C1 segment of cervical spinal cord (tissue), 14 donors: ENCODE data around the gene NAPB.
A peak's percentile ranks its signal among the peaks of the same experiment; 100 is the strongest.
"Not testable (repeated sequence)": the region's sequence is repeated elsewhere in the genome, so short reads cannot be mapped to it uniquely, and the experiment has no call there.

Experiments
- DNase-seq, 14 donors: peaks; one replicate each; lab custom pipeline; 2025; lab: John Stamatoyannopoulos, UW

The NAPB gene

DNA sequence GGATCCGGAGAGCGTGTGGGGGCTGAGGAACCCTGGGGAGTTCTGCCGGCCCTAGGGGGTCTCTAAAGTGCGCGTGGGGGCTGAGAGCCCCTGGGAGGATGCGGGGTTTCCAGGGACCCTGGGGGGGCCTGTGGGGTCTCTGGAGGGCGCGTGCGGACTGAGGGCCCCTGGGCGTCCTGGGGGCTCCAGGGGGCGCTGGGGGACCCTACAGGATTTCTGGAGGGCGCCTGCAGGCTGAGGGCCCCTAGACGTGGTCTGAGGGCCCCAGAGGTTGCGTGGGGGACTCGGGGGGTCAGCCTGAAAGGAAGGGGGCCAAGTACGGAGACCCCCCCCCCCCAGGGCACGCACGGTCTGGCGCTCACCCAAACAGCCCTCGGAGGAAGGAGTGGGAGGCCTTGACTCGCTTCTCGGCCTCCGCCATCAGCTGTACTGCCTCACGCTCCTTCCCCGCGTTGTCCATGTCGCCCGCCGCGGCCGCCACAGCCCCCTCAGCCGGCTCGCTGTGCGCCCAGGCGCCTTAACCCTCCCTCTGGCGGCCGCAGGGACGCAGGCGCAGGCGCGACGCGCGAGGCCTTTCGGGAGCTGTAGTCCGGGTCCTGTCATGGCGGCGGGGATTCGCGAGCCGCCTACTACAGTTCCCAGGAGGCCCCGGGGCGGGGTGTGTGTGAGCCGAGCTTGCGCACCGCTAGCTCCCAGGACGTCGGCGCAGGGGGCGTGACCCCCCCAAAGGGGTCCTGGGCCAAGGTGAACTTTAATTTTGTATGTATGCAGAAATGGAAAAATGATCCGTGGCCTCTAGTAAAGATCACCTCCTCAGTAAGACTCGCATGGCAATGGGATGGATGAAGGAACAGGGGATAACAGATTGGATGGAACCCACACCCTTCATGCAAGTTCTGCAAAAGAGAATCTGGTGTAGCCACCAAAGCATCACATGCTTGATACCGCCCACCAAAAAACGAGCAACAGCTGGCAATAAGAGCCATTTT lies at the start of gene NAPB:
TSS of gene NAPB (minus strand) at position 546 of the 989 bp plus-strand sequence. CDS start at position 460, 86 bp downstream.
- peak; percentile 55 to 97 (median 92) for DNase-seq

GRCh38 chr20:23466961-23467360 lies 45.7 kb upstream of the NAPB start:
- DNase-seq, result not testable (repeated sequence)

- no peak for DNase-seq
Observed at GRCh38 chr20:23461180-23461579, 39.9 kb upstream of the NAPB start.

DNA sequence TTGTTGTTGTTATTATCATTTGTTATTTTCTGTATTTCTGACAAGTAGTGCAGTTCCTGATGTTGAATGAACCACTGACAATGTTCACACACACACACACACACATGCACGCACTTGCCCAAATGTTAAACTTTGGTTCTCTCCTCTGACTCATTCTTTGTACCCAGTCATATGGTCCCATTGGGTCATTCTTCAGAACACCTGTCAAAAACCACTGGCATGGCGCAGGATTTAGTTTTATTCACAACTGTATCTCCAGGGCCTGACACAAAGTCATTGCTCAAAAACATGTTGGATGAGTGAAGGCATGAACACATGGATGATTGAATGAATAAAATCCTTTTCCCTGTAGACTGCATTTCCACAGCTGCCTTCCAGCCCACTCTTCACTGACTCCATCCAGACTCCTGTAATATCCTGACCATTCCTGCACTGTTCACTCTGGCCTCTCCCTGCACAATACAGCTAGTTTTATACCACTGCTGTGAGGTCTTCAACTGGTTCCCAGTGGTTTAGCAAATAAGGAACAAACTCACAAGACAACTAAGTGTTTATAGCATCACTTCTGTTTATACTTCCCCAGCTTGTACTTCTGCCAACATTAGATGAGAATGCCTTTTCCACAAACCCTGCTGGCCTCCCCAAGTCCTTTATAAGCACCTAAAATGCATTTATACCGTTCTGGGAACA lies 38.3 kb upstream of the NAPB start:
- no peak for DNase-seq

DNA sequence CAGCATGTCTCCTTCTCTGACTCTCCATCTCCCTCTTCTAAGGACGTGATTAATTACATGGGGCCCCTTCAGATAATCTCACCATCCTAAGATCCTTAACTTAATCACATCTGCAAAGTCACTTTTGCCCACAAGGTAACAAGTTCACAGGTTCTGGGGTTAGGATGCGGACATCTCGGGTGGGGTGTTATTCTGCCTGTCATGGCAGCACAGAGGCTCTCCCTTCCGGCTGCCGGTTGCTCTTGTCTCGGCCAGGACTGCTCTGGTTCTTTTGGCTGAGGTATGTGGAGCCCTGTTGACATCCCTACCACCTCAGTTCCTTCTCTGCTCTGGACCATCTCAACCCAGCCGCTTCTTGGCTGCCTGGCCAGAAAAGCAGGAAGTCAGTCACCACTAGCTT lies 35.6 kb upstream of the NAPB start:
- DNase-seq, result no peak

- no peak for DNase-seq
Observed at GRCh38 chr20:23456409-23456808, 35.1 kb upstream of the NAPB start.

DNA sequence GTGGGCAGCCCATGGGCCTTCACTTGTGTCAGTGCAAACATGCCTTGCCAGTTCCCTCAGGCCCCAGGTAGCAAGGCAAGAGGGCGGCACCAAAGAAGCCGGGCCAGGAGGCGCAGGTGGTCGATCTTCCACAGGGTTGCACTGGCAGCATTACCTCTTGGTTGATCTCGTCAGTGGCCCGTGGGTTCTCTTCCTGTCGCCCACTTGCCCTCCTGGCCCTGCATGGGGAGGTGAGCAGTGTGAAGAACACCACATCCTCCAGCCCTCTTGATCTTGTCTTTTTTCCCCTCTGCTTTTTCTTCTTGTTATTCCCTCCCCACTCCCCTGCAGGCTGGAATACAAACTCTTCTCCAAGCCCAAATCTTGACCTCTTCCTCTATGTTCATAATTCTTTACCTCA lies 34.4 kb upstream of the NAPB start:
- no peak for DNase-seq

DNA sequence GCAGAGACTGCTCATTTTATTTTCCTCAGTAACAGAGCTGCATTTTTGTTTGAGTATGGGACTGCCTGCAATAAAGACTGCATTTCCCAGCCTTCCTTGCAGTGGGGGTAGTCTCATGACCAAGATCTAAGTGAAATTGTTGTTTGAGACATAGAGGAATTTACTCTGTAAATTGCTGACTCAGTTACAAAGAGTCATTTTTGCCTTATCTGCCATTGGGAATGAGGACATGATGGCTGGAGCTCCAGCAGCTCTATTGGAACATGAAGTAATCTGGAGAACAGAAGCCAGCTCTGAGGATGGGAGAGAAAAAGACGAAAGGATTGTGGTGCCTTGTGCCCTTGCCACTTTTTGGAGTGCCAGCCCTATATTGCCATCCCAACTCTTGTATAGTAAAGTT lies 33.5 kb upstream of the NAPB start:
- DNase-seq, result no peak

DNA sequence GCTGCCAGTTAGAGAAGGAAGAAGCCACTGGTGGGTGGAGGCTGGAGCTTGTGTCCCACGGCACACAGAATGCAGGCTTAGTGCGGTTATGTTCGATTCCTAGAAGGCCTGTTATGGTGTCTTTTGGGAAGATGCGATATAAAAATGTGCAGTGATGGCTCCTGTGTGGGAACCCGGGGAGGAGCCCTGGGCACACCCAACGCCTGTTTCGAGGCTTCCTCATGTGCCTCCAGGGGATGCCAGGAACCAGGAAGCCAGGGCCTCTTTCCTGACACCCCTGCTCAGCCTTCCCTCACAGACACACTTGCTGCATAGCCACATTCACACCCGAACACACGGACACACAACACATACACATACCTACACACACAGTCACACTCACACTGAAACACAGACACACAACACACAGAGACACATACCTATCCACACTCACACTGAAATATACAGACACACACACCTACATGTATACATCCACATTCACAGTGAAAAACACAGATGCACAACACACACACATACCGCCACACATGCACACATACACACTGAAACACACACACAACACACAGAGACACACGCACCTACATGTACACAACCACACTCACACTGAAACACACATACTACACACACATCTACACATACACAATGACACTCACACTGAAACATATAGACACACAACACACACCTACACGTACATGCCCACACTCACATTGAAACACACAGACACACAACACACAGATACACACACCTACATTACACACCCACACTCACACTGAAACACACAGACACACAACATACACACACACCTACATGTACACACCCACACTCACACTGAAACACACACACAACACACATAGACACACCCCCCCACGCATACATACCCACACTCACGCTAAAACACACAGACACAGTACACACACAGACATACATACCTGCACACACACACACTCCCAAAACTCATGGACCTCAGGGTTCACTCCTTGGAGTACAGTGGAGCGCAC lies 32.6 kb upstream of the NAPB start:
- no peak for DNase-seq

GRCh38 chr20:23452776-23453175 lies 31.5 kb upstream of the NAPB start, which contains the start of gene CST11:
Gene CST11 (minus strand): TSS chr20:23452876. CDS start chr20:23452811, 65 bp downstream.
- no peak for DNase-seq

GRCh38 chr20:23451956-23452487 lies 30.7 kb upstream of the NAPB start:
- DNase-seq, result no peak

DNA sequence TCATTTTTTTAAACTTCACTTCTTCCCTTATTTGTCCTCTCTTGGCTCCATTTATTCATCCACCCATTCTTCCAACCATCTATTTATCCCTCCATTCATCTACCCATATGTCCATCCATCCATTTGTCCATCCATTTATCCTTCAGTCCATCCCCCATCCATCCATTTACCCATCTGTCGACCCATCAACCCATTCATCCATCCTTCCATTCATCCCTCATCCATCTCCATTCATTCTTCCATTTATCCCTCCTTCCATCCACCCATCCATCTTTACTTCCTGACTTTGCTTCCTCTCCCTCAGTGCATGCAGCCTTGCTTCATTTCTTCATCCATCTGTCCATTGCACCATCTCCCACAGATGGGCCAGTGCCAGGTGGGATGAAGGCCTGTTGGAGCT lies 29.6 kb upstream of the NAPB start:
- no peak for DNase-seq

DNA sequence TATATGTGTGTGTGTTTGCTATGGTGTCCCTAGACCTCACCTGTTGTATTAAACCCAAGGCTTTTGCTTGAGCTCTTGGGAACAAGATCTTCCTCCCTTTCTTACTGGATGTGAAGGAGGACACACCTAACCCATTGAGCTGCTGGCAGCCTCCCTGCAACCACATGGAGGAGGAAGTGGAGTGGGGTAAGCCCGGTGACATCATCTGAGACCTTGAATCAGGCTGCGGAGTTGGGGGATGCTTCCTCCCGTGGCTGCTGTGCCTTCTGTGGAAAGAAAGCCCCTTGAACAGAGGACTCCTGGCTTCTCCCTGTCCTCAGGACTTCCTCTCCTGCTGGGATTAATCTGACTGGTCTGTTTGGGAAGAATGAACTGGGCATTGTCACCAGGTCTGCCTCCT lies 28.1 kb upstream of the NAPB start:
- no peak for DNase-seq

GRCh38 chr20:23448167-23448566 lies 26.9 kb upstream of the NAPB start:
- DNase-seq, result no peak

- DNase-seq, result peak in 11 of 14 donors; percentile 7 to 77 (median 43)
Observed at GRCh38 chr20:23446505-23446904, 25.2 kb upstream of the NAPB start.

GRCh38 chr20:23445596-23446217 lies 24.4 kb upstream of the NAPB start:
- DNase-seq, result no peak

- no peak for DNase-seq
Observed at GRCh38 chr20:23444859-23445258, 23.6 kb upstream of the NAPB start.

- no peak for DNase-seq
Observed at GRCh38 chr20:23442436-23442835, 21.1 kb upstream of the NAPB start.

DNA sequence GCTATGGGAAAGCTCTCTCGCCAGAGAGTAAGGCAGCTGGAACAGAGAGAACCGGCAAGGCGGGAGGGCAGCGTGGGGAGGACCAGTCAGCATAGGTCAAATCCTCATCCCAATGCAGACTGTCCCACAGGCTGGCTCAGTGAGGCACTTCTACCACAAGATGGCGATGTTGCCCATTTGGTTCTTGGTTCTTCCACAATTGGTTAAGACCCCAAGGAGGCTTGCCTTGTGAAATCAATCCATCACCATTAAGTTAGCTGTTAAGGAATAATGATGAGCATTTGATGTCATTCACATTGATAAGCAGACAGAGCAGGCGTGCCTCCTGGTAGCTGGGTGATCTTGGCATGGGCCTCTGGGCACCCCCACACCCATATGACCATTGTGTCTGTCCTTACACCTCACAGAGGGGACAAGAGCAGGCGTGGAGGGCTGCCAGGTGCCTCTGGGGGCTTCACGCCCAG lies 20.6 kb upstream of the NAPB start:
- peak in 10 of 14 donors; percentile 12 to 59 (median 28) for DNase-seq

- DNase-seq, result no peak
Observed at GRCh38 chr20:23440004-23440403, 18.7 kb upstream of the NAPB start.
